GM19324 (cell line): ENCODE results near the gene IFT88.
A peak's percentile ranks its signal among the peaks of the same experiment; 100 is the strongest.

Experiments used
- ATAC-seq: cut with Tn5 transposase; IDR thresholded peaks from one replicate; pipeline ENCODE4 v1.9.1; 2021; ENCODE audit warnings: mild to moderate bottlenecking, moderate library complexity; ENCODE audit not compliant: unreplicated experiment, low FRiP score

Gene IFT88

DNA sequence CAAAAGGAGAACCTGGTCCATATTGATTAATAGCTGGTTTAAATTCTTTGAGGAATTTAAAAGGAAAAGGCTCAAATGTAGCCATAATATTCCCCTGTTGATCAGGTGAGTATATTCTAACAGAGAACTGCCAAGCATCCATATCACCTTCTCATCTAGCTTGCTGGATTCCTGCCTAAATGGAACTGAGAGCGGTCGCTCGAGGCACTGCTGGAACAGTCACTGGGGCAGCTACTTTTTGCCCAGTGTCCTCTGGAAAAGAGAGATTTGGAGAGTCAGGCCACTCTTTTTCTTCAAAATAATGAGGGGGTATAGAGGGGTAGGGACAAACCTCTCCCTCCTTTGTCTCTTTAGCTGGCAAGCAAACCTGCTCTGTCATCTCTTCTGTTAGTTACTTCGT is 117.1 kb downstream of the IFT88 start:
- ATAC-seq, result no peak

- ATAC-seq, result no peak
Observed at GRCh38 chr13:20684546-20684945, 117.6 kb downstream of the IFT88 start.

DNA sequence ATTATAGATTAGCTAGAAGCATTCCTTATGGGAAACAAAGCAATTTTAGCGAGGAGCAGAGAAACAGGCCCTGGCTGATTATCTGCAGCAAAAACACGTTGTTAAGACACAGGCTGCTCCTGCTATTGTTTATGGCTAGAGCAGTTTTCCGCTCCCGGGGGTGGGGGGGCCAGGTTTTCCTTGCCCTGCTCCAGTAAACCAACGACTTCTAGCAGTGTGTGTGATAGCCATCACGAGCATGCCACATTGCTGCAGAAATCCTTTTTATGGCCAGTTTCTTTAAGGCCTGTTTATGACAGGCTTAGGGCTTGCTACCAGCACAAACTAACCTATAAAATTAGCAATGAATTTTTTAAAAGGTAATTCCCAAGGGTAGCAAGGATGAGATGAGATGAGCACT is 118.1 kb downstream of the IFT88 start:
- ATAC-seq, result no peak

GRCh38 chr13:20686167-20686566 is 119.2 kb downstream of the IFT88 start:
- no peak for ATAC-seq

DNA sequence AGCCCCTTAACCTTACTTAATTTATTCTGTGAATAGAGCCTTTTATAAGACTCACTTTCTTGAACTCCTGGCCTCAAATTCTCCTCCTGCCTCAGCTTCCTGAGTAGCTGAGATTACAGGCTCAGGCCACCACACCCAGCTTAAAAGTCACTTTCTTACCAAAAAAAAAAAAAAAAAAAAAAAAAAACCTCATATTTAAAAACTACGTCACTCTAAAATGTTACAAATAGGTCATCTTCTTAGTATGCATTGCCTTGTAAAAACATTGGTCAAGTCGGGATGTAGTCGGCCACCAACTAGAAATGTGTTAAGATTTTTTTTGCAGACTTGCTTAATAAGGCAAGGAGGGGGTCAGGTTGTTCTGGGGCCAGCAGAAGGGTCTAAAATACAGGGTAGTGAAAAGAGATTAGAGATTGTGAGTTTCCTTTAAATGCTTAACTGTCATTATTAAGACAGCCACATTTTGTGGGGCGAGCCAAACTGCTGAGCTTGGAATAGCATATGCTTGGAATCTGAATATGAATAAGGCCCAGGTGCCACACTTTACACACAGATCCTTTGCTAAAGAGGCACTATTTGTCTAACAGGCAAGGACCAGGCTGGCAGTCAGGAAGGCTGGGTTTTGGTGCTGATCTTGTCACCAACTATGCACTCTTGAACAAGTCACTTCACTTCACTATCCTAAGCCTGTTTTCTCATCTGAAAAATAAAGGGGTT is 120.1 kb downstream of the IFT88 start:
- ATAC-seq, result no peak

DNA sequence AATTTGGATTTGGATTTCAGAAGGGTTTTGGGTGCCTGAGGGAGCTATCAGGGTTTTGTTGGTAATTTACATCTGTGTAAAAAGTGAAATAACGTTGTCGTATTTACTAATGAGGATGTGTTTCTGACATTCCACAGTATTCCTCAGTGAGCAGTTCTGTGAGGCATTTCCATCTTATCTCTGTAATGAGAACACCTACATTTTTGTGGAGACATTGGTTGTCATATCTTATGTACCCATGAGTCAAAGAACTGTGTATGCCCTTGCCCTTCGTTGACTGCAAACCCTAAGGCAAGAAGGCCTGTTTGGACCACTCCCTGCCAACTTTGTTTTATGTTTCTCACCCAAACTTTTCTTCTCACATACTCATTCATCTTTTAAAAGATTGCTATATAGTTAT is 122.3 kb downstream of the IFT88 start:
- ATAC-seq, result no peak

- ATAC-seq, result no peak
Observed at GRCh38 chr13:20691616-20692015, 124.7 kb downstream of the IFT88 start.

DNA sequence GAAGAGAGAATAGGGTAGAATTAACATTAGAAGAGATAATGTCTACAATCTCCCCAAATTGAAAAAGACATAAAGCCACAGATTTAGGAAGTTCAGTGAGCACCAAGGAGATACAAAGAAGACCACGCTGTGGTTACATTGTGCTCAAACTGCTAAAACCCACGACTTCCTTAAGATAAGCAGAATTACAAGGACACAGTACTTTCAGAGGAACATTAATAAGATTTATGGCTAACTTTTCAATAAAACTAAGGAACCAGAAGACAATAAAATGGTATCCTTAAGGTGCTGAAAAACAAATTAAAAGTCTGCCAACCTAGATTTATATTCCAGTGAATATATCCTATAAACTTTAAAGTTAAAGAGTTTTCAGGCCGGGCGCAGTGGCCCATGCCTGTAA is 129.1 kb downstream of the IFT88 start:
- no peak for ATAC-seq

- ATAC-seq, result no peak
Observed at GRCh38 chr13:20699715-20700114, 132.8 kb downstream of the IFT88 start.

- ATAC-seq, result no peak
Observed at GRCh38 chr13:20700288-20700687, 133.3 kb downstream of the IFT88 start.

GRCh38 chr13:20701461-20701860 is 134.5 kb downstream of the IFT88 start:
- ATAC-seq, result no peak

DNA sequence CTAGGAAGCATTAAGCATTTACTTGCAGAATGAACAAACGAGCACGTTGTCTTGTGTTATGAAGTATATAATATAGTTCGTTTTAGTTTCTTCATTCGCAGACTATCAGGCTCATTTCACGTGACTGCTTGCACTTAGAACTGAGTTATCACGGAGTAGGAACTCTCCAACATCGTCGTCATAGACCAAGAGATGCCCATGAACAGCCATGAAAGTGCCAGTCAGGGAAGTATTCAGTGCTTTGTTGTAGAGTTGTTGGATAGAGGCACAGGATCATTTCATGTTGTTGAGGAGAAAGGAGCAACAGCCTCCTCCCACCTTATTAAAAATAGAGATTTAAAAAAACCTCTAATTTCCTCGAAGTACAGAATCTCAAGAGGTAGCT is 135.6 kb downstream of the IFT88 start:
- ATAC-seq, result no peak

- ATAC-seq, result peak; percentile 35
Observed at GRCh38 chr13:20702915-20703779, 136.2 kb downstream of the IFT88 start, which contains the start of gene IL17D. TSS of gene IL17D (plus strand) at chr13:20703699. CDS start at chr13:20704002, 303 bp downstream.

DNA sequence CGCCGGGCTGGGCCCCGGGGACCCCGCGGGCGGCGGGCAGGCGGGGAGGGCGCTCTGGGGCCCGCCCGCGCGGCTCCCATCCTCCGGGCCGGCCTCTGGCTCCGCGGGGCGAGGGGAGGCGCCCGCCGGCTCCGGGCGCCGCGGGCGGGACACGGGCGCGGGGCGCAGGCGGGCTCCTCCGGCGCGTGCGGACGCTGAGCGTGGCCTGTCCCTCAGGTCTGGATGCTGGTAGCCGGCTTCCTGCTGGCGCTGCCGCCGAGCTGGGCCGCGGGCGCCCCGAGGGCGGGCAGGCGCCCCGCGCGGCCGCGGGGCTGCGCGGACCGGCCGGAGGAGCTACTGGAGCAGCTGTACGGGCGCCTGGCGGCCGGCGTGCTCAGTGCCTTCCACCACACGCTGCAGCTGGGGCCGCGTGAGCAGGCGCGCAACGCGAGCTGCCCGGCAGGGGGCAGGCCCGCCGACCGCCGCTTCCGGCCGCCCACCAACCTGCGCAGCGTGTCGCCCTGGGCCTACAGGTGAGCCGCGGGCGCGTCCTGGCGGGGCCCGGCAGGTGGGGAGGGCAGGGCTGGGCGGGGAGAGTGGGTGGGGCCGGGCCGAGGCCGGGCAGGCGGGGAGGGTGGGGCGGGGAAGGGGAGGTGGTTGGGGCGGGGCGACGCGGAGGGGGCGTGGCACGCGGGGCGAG is 137.0 kb downstream of the IFT88 start:
- peak; percentile 88 for ATAC-seq

- ATAC-seq, result no peak
Observed at GRCh38 chr13:20704459-20705069, 137.6 kb downstream of the IFT88 start.

DNA sequence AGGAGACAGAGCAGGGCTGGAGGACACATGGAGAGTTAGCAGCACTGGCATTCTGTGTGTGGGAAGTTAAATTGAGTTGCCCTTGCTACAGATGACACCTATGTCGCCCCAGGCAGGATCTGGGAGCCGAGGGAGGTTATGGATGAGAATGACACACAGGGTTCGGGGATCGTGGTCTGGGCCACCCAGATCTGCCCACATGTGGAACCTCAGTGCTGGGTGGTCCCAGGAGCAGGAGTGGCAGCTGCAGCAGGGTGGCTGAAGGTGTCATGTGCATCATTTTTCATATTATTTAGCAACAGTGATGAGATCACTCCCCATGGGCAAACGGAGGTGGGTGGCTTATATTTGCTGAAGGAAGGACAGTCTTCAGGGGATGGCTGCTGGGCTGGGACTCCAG is 139.7 kb downstream of the IFT88 start:
- ATAC-seq, result no peak

GRCh38 chr13:20708216-20708615 is 141.3 kb downstream of the IFT88 start:
- no peak for ATAC-seq

DNA sequence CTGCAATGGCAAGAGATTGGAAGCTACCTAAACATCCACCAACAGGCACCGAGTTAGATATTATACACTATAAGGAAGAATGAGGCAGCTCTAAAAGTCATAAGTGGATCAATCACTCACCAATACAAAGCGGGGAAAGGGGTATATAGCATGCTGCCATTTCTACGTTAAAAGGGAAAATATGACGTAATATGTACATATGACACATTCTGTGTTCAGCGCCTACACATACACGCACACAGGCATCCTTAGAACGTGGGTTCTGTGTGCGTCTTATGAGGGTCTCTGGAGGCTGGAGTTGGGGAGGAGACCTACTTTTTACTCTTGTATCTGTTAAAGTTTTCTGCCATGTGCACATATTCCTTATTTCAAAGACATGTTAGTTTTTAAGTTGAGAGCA is 142.4 kb downstream of the IFT88 start:
- no peak for ATAC-seq

- ATAC-seq, result no peak
Observed at GRCh38 chr13:20709782-20710181, 142.8 kb downstream of the IFT88 start.

- no peak for ATAC-seq
Observed at GRCh38 chr13:20711301-20712044, 144.5 kb downstream of the IFT88 start.
